Stimulated activated naive CD4-positive, alpha-beta T cell treated with Interleukin-2 at 50 U/mL for 16 hours (primary cell): ENCODE data around the gene AGRN.
"Not testable (repeated sequence)": the region's sequence is repeated elsewhere in the genome, so short reads cannot be mapped to it uniquely, and the experiment has no call there.

ENCODE experiments used
- DNase-seq: peaks from one replicate; lab custom pipeline; 2025; lab: John Stamatoyannopoulos, UW

Gene AGRN

DNA sequence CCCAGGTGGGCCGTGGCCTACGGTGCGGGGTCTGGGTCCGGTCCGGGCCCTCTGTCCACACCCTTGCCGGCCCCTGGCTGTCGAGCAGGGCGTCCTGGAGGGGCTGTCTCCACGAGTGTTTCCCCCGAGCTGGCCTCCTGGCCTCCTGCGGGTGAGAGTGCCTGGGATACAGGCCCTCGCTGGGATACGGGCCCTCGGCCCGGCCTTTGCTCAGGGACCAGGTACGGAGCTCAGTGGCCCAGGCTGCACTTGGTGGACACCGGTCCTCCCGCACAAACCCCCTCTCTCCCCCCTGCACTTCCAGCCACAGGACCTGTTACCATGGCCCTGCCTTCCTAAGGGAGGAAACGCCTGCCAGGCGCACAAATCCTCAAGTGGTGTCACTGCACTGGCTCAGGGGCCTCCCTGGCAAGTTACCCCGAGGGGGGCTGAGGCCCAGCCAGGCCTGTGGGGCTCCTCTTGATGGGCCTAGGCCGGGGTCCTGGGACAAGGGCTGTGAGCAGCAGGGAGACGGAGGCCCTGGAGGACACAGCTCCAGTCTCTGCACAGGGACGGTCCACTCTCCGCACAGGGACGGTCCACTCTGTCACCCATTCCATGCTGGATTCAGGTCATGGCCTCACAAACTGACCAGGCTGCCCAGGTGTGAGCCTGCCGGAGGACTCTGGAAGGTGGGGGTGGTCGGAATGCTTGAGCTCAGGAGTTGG lies 72.4 kb downstream of the AGRN start:
- no peak for DNase-seq

DNA sequence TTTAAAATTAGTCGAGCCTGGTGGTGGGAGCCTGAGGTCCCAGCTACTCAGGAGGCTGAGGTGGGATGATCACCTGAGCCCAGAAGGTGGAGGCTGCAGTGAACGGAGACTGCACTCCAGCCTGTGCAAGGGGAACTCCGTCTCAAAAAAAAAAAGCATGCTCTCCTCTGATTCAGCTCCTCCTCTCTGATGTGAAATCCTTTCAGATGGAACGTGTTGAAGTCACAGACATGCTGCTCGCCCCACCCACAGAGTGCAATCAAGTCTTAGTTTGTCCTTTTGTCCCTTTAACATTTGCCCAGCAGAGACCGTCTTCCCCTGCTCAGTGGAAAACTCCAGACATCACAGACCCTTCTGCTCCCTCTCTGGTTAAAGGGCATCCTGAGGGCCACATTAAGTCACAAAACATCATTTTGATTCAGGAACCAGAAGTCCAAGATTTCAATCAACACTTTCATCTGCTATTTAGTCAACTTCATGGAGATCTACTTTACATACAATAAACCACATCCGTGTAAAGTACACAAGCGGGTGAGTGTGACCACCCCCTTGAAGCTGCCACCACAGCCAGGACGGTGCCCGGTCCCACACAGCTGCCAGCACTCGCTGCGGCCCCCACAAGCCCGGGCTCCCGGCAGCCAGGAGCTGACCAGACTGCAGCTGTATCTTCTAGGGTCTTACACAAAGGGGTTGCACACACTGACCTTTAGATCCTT lies 73.1 kb downstream of the AGRN start:
- DNase-seq = no peak

DNA sequence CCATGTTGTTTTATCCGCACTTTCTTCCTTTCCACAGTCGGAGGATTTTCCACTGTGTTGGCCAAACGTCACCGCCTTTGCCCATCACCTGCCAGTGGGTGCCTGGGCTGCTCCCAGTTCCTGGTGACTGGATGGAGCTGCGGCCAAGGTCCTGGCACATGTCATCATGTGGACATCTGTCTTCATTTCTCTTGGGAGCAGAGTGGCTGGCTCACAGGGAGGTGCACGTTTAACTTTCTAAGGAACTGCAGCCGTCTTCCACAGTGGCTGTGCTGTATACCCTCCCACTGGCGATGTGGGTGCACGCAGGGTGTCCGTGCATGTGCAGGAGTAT lies 73.7 kb downstream of the AGRN start:
- DNase-seq = no peak

DNA sequence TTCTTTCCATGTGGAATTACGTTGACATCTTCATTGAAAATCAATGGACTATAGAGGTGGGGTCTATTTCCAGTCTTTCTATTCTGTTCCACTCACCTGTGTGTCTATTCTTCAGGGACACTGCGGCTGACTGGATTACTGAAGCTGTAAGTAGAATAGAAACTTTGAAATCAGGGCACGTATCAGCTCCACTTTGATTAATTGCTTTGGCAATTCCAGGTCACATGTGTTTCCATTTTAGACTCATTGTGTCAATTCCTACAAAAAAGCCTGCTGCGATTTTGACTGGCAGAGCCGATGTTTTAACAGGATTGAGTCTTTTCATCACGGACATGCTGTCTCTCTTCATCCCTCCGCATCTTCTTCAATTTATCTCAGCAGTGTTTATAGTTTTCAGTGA lies 75.1 kb downstream of the AGRN start:
- no peak for DNase-seq

DNA sequence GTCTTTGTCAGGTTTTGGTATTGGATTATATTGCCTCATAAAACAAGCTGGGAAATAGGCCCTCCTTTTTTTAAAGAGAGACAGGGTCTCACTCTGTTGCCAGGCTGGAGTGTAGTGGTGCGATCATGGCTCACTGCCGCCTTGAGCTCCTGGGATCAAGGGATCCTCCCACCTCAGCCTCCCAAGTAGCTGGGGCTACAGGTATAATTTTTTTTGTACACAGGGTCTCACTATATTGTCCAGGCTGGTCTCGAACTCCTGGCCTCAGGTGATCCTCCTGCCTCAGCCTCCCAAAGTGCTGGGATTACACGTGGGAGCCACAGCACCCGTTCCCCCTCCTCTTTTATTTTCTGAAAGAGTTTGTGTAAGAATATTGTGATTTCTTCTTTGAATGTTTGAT lies 76.2 kb downstream of the AGRN start:
- DNase-seq = not testable (repeated sequence)

DNA sequence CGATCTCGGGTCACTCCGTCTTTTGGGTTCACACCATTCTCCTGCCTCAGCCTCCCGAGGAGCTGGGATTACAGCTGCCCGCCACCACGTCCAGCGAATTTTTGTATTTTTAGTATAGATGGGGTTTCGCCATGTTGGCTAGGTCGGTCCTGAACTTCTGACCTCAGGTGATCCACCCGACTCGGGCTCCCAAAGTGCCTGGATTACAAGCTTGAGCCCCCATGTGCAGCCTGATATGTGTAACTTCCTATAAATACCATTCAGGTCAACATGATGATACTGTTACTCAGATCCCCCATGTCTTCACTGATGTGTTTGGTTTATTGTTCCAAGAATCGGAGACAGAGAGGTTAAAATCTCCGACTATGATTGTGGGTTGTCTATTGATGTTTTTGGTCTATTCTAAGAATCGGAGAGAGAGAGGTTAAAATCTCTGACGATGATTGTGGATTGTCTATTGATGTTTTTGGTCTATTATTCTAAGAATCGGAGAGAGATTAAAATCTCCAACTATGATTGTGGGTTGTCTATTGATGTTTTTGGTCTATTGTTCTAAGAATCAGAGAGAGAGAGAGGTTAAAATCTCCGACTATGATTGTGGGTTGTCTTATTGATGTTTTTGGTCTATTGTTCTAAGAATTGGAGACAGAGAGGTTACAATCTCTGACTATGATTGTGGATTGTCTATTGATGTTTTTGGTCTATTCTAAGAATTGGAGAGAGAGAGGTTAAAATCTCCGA lies 78.9 kb downstream of the AGRN start:
- no peak for DNase-seq

DNA sequence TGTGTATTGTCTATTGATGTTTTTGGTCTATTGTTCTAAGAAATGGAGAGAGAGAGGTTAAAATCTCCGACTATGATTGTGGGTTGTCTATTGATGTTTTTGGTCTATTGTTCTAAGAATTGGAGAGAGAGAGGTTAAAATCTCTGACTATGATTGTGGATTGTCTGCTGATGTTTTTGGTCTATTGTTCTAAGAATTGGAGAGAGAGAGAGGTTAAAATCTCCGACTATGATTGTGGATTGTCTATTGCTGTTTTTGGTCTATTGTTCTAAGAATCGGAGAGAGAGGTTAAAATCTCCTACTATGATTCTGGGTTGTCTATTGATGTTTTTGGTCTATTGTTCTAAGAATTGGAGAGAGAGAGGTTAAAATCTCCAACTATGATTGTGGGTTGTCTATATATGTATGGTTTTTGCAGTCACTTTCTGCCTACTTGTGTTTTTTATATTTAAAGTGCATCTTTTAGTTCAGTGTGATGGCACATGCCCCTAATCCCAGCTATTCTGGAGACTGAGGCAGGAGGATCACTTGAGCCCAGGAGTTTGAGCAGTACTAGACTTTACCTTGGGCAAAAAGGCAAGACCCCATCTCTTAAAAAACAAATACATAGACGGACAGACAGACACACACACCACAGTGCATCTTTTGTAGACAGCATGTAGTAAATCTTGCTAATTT lies 79.7 kb downstream of the AGRN start:
- DNase-seq = no peak

DNA sequence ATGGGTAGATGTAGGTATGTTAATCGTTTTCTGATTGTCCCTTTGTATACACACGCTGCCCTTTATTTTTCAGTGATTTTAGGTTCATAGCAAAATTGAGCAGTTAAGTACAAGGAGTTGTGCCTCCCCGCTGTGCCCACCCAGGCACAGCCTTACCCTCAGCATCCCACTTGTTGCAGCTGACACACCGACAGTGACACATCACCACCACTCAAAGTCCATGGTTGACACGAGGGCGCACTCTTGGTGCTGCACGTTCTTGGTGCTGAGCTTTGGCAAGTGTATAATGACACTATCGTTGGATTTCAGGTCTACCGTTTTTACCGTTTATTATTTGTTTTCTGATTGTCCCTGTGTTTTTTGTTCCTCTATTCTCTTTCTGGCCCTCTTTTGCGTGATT lies 80.4 kb downstream of the AGRN start:
- no peak for DNase-seq

DNA sequence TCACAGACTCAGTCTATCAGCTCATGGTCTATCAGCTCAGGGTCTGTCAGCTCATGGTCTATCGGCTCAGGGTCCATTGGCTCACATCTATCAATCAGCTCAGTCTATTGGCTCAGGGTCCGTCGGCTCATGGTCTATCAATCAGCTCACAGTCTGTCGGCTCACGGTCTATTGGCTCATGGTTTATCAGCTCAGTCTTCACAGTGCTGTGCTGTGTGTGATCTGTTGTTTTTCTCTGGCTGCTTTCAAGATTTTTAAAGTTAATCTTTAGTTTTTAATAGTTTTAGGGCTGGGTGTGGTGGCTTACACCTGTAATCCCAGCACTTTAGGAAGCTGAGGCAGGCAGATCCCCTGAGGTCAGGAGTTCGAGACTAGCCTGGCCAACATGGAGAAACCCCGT lies 81.6 kb downstream of the AGRN start:
- DNase-seq = no peak

DNA sequence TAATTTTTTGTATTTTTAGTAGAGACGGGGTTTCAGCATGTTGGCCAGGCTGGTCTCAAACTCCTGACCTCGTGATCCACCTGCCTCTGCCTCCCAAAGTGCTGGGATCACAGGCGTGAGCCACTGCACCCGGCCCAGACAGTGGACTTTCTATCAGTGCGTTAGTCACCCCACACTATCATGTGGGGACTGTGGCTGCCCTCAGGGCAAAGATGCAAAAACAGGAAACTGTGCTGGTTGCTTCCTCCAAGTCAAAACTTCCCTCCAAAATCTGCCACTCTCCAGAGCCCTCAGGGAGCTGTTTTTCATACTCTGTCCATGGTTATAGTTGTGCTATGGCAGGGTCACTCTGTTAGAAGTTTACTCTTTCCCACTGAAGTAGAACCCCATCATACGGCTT lies 84.2 kb downstream of the AGRN start:
- DNase-seq = not testable (repeated sequence)
